CD4-positive, alpha-beta T cell (primary cell): ENCODE data around the gene MEX3B. TPM values are rescaled to one million over a fixed set of nuclear protein-coding genes. Genes with fewer than 3 reads are reported as not detected.

Experiments used
- ATAC-seq: fragments of 200-7000 bp; cut with Tn5 transposase; one replicate; pipeline ENCODE4 v1.10.0; 2022; ENCODE audit warnings: mild to moderate bottlenecking; ENCODE audit not compliant: poor library complexity
- CTCF ChIA-PET: fragments of 350-600 bp; sonication (Branson Sonifier 250); formaldehyde crosslinking; loops from one replicate; lab custom pipeline; 2021; ENCODE audit warnings: antibody characterized with exemption, inconsistent platforms; lab: Charles Lee
- POLR2A ChIA-PET: fragments of 350-600 bp; sonication (Branson Sonifier 250); formaldehyde crosslinking; loops from one replicate; lab custom pipeline; 2021; ENCODE audit warnings: antibody characterized with exemption, inconsistent platforms; lab: Charles Lee
- DNase-seq, 14 experiments: peaks; one replicate each; pipeline ENCODE4 v3.0.0-alpha.2; 2013 to 2020; ENCODE audit warnings: mixed read lengths in 2 of 14
- H3K27ac ChIP-seq, 2 donors: one replicate each; pipeline versions ENCODE4 v1.5.1 to v1.7.0; 2013; ENCODE audit warnings: low read length in 2 of 2, low read depth in 1 of 2, mild to moderate bottlenecking in 1 of 2
- H3K27me3 ChIP-seq, 2 experiments: 1 replicate in 1 of 2; 2 replicates in 1 of 2; pipeline versions ENCODE4 v1.6.1 to v1.7.0; 2013; ENCODE audit warnings: low read length in 2 of 2, control low read depth in 1 of 2, mild to moderate bottlenecking in 1 of 2, moderate library complexity in 1 of 2; ENCODE audit not compliant: insufficient read depth in 2 of 2, control insufficient read depth in 1 of 2
- H3K36me3 ChIP-seq: one replicate; pipeline ENCODE4 v1.6.1; 2013; ENCODE audit warnings: low read length, control low read depth; ENCODE audit not compliant: insufficient read depth
- H3K4me1 ChIP-seq: one replicate; pipeline ENCODE4 v1.6.1; 2013; ENCODE audit warnings: low read length, control low read depth; ENCODE audit not compliant: insufficient read depth
- H3K4me3 ChIP-seq: one replicate; pipeline ENCODE4 v1.5.1; 2013; ENCODE audit warnings: mild to moderate bottlenecking, low read length, moderate library complexity
- H3K9me3 ChIP-seq, 2 experiments: 1 replicate in 1 of 2; 2 replicates in 1 of 2; pipeline versions ENCODE4 v1.6.1 to v1.7.0; 2013; ENCODE audit warnings: low read length in 2 of 2, mild to moderate bottlenecking in 2 of 2, control low read depth in 1 of 2, moderate library complexity in 1 of 2; ENCODE audit not compliant: control insufficient read depth in 1 of 2, insufficient read depth in 1 of 2
- H3K27ac Mint-ChIP-seq: one replicate; pipeline ENCODE4 v1.8.0; 2020; ENCODE audit warnings: mixed read lengths
- H3K27me3 Mint-ChIP-seq: one replicate; pipeline ENCODE4 v1.8.0; 2021; ENCODE audit warnings: mixed read lengths
- H3K36me3 Mint-ChIP-seq: one replicate; pipeline ENCODE4 v1.8.0; 2021; ENCODE audit warnings: low read depth, mixed read lengths
- H3K4me1 Mint-ChIP-seq: one replicate; pipeline ENCODE4 v1.8.0; 2021; ENCODE audit warnings: low read depth, mixed read lengths
- H3K4me3 Mint-ChIP-seq: one replicate; pipeline ENCODE4 v1.8.0; 2020; ENCODE audit warnings: mild to moderate bottlenecking, mixed read lengths
- H3K9me3 Mint-ChIP-seq: one replicate; pipeline ENCODE4 v1.8.0; 2020; ENCODE audit warnings: mixed read lengths
- CTCF ChIP-seq: fragments of 200-600 bp; IDR thresholded peaks from one replicate; pipeline ENCODE4 v1.8.0; 2022; ENCODE audit warnings: antibody characterized with exemption, mild to moderate bottlenecking
- intact Hi-C, 2 experiments: fragments of 100-400 bp; cut with DNase I in 1 of 2; cut with micrococcal nuclease in 1 of 2; formaldehyde crosslinking; loops; one replicate each; pipeline versions ENCODE4 v1.15.1 to v1.9.0; 2023 to 2025; cut with DNase I, micrococcal nuclease
- total RNA-seq, 174 experiments: library from RNA in 2 of 174; stranded (reverse) in 2 of 174; gene quantifications; one replicate each; pipeline ENCODE4 v1.2.3 and lab custom pipeline; 2021 to 2026

MEX3B gene
- total RNA-seq, 2 experiments from 2014 or later = 5.4 TPM

DNA sequence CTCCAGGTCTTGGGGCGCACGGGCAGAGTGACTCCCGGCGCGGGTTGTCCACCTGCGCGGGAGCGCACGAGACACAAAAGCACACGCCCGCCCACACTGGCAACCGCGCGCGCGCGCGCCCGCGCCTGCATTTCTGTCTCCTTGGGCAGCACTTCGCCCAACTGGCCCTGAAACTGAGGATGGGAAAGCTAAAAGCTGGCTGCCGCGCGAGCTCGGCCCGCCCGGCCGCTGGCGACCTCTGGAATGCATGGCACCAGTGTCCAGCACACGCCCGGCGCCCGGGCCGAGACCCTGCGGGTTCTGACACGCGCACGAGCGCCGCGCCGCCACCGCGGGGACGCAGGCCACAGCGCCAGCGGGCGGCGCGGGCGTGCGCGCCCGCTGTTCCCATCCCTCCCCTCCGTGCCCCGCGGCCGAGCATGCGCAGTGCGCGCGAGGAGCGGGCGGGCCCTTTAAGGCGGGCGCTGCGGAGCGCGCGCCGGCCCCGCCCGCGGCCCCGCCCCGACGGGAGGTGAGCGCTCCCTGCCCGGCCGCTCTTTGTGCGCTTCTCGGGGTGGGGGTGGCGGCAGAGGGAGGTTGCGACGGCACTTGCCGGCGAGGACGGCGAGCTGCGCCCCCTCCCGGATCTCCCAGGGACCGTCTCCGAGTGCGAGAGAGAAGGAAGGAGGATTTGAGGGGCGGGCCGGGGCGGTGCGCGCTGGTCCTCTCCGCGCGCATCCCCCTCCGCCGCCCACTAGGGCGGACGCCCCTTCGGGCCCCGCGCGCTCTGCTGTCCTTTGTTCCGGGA is 1.0 kb upstream of the MEX3B start:
- Mint-ChIP-seq H3K4me3 (peak overlapping the region; percentile 95), H3K27me3 (peaks cover 9% of the 10 kb centered on the region), H3K27ac (peak overlapping the region; percentile 90), H3K36me3 (peaks cover 6% of the 10 kb centered on the region), H3K9me3 (no peaks in the 10 kb centered on the region), H3K4me1 (peaks cover 12% of the 10 kb centered on the region)
- H3K9me3 ChIP-seq = peaks cover 0 to 20% of the 10 kb centered on the region in 2 experiments
- peaks cover 2 to 4% of the 10 kb centered on the region in 2 experiments for H3K27me3 ChIP-seq
- peak overlapping the region; percentile 67 to 73 for H3K27ac ChIP-seq
- peak; percentile 62 for TF ChIP-seq CTCF
- no peaks in the 10 kb centered on the region for H3K36me3 ChIP-seq
- intact Hi-C loops = loop anchor here (1.0 to 10.0 kb wide), 3 partner anchors 567 to 1060 kb away; partner anchors contain the start of gene MESD (in 1 of the 2)
- H3K4me1 ChIP-seq = peaks cover 28% of the 10 kb centered on the region
- peak; percentile 70 to 96 (median 86) for DNase-seq
- ATAC-seq = peak; percentile 78
- CTCF ChIA-PET = interaction anchor here (0.5 to 2.2 kb wide), 3 partner anchors 9 to 566 kb away, joined by 4 to 5 read pairs (median 5); no protein-coding TSS in a partner anchor
- POLR2A ChIA-PET = interaction anchor here (1.2 kb wide), 1 partner anchor 493 kb away, joined by 6 read pairs; the partner anchor contains the start of gene RPS17
- peak overlapping the region; percentile 84 for H3K4me3 ChIP-seq

DNA sequence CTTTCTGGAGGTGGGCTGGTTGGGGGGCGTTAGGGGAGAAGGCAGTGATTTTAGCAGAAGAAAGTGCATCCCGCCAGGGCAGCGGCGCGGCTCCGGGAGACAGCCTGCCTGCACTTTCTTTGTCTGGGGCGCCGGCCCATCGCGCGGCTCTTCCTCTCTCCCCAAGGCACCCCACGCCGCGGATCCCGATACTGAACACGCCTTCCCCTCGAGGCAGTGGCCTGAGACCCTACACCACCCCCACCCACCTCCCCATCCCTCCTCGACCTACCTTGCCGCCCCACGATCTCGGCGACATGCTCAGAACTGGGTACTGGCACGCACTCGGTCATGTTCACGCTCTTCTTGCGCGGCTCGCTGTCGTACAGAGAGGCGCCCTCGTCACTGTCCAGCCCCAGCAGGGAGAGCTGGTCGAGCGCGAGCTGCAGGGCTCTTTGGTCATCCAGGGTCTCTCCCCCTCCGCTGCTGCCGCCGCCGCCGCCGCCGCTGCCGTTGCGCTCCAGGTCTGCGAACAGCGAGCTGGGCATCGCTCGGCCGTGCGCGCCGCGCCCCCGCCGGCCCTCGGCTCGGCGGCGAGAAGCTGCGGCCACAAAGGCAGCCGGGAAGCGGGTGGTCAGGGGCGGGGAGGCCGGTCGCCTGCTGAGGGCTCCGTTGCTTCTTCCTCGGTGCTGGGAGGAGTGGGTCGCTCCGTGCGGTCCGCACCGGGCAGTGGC is 483 bp downstream of the MEX3B start:
- peaks cover 0 to 20% of the 10 kb centered on the region in 2 experiments for H3K9me3 ChIP-seq
- Mint-ChIP-seq H3K27me3 (no peaks in the 10 kb centered on the region), H3K27ac (peak overlapping the region; percentile 71), H3K4me3 (peak overlapping the region; percentile 96), H3K9me3 (no peaks in the 10 kb centered on the region), H3K4me1 (peaks cover 12% of the 10 kb centered on the region), H3K36me3 (peaks cover 6% of the 10 kb centered on the region)
- intact Hi-C loops = loop anchor here in 1 of 2 experiments (5.0 to 10.0 kb wide), 2 partner anchors 631 to 1058 kb away; partner anchors contain the start of gene MESD
- no peak overlapping the region for H3K27ac ChIP-seq
- peaks cover 2 to 4% of the 10 kb centered on the region in 2 experiments for H3K27me3 ChIP-seq
- POLR2A ChIA-PET = interaction anchor here (0.6 to 1.4 kb wide), 3 partner anchors 51 to 765 kb away, joined by 3 read pairs; no protein-coding TSS in a partner anchor
- peak overlapping the region; percentile 84 for H3K4me3 ChIP-seq
- peaks cover 28% of the 10 kb centered on the region for H3K4me1 ChIP-seq
- ATAC-seq = no peak
- TF ChIP-seq CTCF = no peak
- CTCF ChIA-PET = no interaction called here
- DNase-seq = peak in 7 of 14 experiments; percentile 11 to 54 (median 24)
- no peaks in the 10 kb centered on the region for H3K36me3 ChIP-seq
